Tibial nerve (tissue), 4 donors: ENCODE results near the gene ZNF512B.
"Not testable (repeated sequence)": the region's sequence is repeated elsewhere in the genome, so short reads cannot be mapped to it uniquely, and the experiment has no call there.

Experiments
- EP300 ChIP-seq, 2 donors: sonication (generic); formaldehyde crosslinking; IDR thresholded peaks; one replicate each; pipeline ENCODE4 v1.6.1; 2017; ENCODE audit warnings: antibody characterized with exemption in 2 of 2, mild to moderate bottlenecking in 1 of 2
- POLR2A ChIP-seq, 2 donors: fragments of 450-650 bp; IDR thresholded peaks; one replicate each; pipeline ENCODE4 v1.6.1; 2017; ENCODE audit warnings: antibody characterized with exemption in 2 of 2, mild to moderate bottlenecking in 2 of 2, moderate library complexity in 2 of 2
- TF ChIP-seq, protein P1 (sequence below), 5 experiments: fragments of 200-600 bp in 3 of 5; fragments of 450-650 bp in 2 of 5; sonication (generic) in 3 of 5; IDR thresholded peaks; one replicate each; pipeline ENCODE4 v1.5.1; 2016 to 2019; ENCODE audit warnings: antibody characterized with exemption in 5 of 5, mild to moderate bottlenecking in 3 of 5, moderate library complexity in 2 of 5

DNA sequence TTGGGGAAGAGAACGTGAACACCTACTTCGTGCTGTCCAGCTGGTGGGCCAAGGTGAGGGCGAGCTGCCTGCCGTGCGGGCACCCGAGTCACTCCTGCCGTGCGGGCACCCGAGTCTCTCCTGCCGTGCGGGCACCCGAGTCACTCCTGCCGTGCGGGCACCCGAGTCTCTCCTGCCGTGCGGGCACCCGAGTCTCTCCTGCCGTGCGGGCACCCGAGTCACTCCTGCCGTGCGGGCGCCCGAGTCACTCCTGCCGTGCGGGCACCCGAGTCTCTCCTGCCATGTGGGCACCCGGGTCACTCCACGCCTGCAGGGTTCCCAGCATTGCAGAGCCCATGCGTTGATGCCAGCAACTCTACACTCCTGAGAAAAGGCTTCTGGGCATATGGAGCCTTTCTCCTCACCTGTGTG is 40.3 kb downstream of the ZNF512B start:
- TF ChIP-seq, protein P1, sequence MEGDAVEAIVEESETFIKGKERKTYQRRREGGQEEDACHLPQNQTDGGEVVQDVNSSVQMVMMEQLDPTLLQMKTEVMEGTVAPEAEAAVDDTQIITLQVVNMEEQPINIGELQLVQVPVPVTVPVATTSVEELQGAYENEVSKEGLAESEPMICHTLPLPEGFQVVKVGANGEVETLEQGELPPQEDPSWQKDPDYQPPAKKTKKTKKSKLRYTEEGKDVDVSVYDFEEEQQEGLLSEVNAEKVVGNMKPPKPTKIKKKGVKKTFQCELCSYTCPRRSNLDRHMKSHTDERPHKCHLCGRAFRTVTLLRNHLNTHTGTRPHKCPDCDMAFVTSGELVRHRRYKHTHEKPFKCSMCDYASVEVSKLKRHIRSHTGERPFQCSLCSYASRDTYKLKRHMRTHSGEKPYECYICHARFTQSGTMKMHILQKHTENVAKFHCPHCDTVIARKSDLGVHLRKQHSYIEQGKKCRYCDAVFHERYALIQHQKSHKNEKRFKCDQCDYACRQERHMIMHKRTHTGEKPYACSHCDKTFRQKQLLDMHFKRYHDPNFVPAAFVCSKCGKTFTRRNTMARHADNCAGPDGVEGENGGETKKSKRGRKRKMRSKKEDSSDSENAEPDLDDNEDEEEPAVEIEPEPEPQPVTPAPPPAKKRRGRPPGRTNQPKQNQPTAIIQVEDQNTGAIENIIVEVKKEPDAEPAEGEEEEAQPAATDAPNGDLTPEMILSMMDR (IDR thresholded peaks at IDR 0.05): not testable (repeated sequence)
- not testable (repeated sequence) for TF ChIP-seq POLR2A, EP300 (IDR thresholded peaks at IDR 0.05)
